ENCODE results near the gene CHRM2.

CHRM2 gene

DNA sequence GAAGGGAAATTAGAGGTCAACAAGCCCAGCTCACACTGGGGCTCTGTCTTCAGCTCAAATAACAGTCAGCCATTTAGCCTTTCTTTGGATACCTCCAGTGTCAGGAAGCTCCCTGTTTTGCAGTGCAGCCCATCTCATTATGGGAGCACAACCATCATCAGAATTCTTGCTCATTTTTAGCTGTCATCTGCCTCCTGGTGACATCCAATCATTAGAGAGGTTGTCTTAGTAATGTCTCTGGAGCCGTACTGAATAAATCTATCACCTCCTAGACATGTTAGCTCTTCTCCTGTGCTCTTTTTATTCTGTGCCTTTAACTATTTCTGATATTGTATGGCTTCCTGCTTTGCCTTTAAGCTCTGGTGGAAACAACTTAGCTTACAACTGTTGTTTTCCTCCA, 74.5 kb downstream of the CHRM2 start:
- Histone ChIP-seq H3K9ac (ENCODE audit: low read depth, low read length) (no peak overlapping the region), H3K27me3 (ENCODE audit: insufficient read depth, low read length, poor library complexity) (no peaks in the 10 kb centered on the region), H3K4me2 (ENCODE audit: insufficient read depth, low read length) (no peak overlapping the region), H3K4me1 (ENCODE audit: insufficient read depth, low read length) (no peaks in the 10 kb centered on the region), H3K79me2 (ENCODE audit: insufficient read depth, low read length) (no peaks in the 10 kb centered on the region), H3K27ac (ENCODE audit: low read length) (no peak overlapping the region), H4K20me1 (ENCODE audit: insufficient read depth, low read length) (no peaks in the 10 kb centered on the region), H3K9me3 (ENCODE audit: insufficient read depth, low read length, severe bottlenecking) (no peaks in the 10 kb centered on the region), H2AFZ (ENCODE audit: low read depth, low read length) (no peak overlapping the region), H3K36me3 (ENCODE audit: insufficient read depth, low read length) (no peaks in the 10 kb centered on the region), H3K4me3 (ENCODE audit: low read depth in 1 of 2, low read length in 2 of 2) (no peak overlapping the region)
- ATAC-seq (ENCODE audit: insufficient read depth, low read depth) (no peak), DNase-seq (no peak)
- no peak for TF ChIP-seq EZH2 (IDR thresholded peaks at IDR 0.05; ENCODE audit: borderline replicate concordance, low read depth, low read length, severe bottlenecking)
- TF ChIP-seq, protein P1, sequence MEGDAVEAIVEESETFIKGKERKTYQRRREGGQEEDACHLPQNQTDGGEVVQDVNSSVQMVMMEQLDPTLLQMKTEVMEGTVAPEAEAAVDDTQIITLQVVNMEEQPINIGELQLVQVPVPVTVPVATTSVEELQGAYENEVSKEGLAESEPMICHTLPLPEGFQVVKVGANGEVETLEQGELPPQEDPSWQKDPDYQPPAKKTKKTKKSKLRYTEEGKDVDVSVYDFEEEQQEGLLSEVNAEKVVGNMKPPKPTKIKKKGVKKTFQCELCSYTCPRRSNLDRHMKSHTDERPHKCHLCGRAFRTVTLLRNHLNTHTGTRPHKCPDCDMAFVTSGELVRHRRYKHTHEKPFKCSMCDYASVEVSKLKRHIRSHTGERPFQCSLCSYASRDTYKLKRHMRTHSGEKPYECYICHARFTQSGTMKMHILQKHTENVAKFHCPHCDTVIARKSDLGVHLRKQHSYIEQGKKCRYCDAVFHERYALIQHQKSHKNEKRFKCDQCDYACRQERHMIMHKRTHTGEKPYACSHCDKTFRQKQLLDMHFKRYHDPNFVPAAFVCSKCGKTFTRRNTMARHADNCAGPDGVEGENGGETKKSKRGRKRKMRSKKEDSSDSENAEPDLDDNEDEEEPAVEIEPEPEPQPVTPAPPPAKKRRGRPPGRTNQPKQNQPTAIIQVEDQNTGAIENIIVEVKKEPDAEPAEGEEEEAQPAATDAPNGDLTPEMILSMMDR (IDR thresholded peaks at IDR 0.05; ENCODE audit: borderline replicate concordance, extremely low read depth, low read length, poor library complexity, severe bottlenecking): no peak

DNA sequence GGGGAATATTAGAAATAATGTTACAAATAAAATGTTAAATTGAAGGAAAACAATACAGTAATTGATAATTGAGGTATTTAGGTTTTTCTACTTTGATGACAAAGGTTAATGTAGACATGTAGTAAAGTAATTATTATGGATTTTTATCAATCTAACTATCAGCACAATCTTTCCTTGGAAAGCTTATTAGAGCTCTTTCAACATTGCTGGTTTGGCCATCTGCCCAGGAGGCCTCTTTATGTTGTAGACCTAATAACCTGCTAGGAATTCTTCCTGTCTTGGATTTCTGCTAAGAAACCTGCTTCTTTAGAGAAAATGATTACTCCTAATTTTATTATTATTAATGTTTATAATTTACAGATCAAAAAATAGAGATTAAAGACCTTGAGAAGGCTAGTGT, 78.9 kb downstream of the CHRM2 start:
- no peak overlapping the region for H3K4me2 ChIP-seq (ENCODE audit: insufficient read depth, low read length)
- no peaks in the 10 kb centered on the region for H3K4me1 ChIP-seq (ENCODE audit: insufficient read depth, low read length)
- H3K4me3 ChIP-seq (ENCODE audit: low read depth in 1 of 2, low read length in 2 of 2): no peak overlapping the region
- ATAC-seq (ENCODE audit: insufficient read depth, low read depth) (no peak), DNase-seq (no peak)
- H3K9me3 ChIP-seq (ENCODE audit: insufficient read depth, low read length, severe bottlenecking): no peaks in the 10 kb centered on the region
- no peaks in the 10 kb centered on the region for H3K79me2 ChIP-seq (ENCODE audit: insufficient read depth, low read length)
- H2AFZ ChIP-seq (ENCODE audit: low read depth, low read length): no peak overlapping the region
- H3K9ac ChIP-seq (ENCODE audit: low read depth, low read length): no peak overlapping the region
- H3K27ac ChIP-seq (ENCODE audit: low read length): no peak overlapping the region
- no peaks in the 10 kb centered on the region for H3K36me3 ChIP-seq (ENCODE audit: insufficient read depth, low read length)
- no peaks in the 10 kb centered on the region for H3K27me3 ChIP-seq (ENCODE audit: insufficient read depth, low read length, poor library complexity)
- TF ChIP-seq, protein P1 (IDR thresholded peaks at IDR 0.05; ENCODE audit: borderline replicate concordance, extremely low read depth, low read length, poor library complexity, severe bottlenecking): no peak
- TF ChIP-seq EZH2 (IDR thresholded peaks at IDR 0.05; ENCODE audit: borderline replicate concordance, low read depth, low read length, severe bottlenecking): no peak
- no peaks in the 10 kb centered on the region for H4K20me1 ChIP-seq (ENCODE audit: insufficient read depth, low read length)

DNA sequence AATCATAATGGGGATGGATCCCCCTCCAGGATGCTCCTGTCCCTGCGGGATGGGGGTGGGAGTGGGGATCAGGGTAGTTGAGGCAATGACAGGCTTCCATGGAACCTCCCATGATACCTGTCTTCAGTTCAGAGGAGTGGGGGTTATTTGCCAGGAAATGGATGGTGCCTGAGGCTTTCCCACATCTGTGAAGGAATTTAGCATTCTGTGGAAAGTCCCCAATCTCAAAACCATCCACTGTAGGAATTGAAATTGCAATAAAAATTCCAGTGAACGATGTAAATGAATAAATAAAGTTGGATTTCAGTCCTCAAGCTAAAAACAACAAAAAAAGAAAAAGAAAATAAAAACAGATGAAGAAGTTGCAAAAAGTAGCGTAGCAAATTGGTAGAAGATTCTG, 81.9 kb downstream of the CHRM2 start:
- no peak overlapping the region for H3K4me3 ChIP-seq (ENCODE audit: low read depth in 1 of 2, low read length in 2 of 2)
- H3K4me2 ChIP-seq (ENCODE audit: insufficient read depth, low read length): no peak overlapping the region
- H3K79me2 ChIP-seq (ENCODE audit: insufficient read depth, low read length): no peaks in the 10 kb centered on the region
- H4K20me1 ChIP-seq (ENCODE audit: insufficient read depth, low read length): no peaks in the 10 kb centered on the region
- no peak overlapping the region for H2AFZ ChIP-seq (ENCODE audit: low read depth, low read length)
- ATAC-seq (ENCODE audit: insufficient read depth, low read depth) (no peak), DNase-seq (no peak)
- no peaks in the 10 kb centered on the region for H3K4me1 ChIP-seq (ENCODE audit: insufficient read depth, low read length)
- H3K9ac ChIP-seq (ENCODE audit: low read depth, low read length): no peak overlapping the region
- no peaks in the 10 kb centered on the region for H3K36me3 ChIP-seq (ENCODE audit: insufficient read depth, low read length)
- H3K27ac ChIP-seq (ENCODE audit: low read length): no peak overlapping the region
- H3K27me3 ChIP-seq (ENCODE audit: insufficient read depth, low read length, poor library complexity): no peaks in the 10 kb centered on the region
- no peaks in the 10 kb centered on the region for H3K9me3 ChIP-seq (ENCODE audit: insufficient read depth, low read length, severe bottlenecking)
- TF ChIP-seq, protein P1 (IDR thresholded peaks at IDR 0.05; ENCODE audit: borderline replicate concordance, extremely low read depth, low read length, poor library complexity, severe bottlenecking): no peak
- no peak for TF ChIP-seq EZH2 (IDR thresholded peaks at IDR 0.05; ENCODE audit: borderline replicate concordance, low read depth, low read length, severe bottlenecking)

GRCh38 chr7:136953386-136953785, 84.9 kb downstream of the CHRM2 start:
- no peak for TF ChIP-seq EZH2 (IDR thresholded peaks at IDR 0.05; ENCODE audit: borderline replicate concordance, low read depth, low read length, severe bottlenecking)
- TF ChIP-seq, protein P1 (IDR thresholded peaks at IDR 0.05; ENCODE audit: borderline replicate concordance, extremely low read depth, low read length, poor library complexity, severe bottlenecking): no peak
- H3K27me3 ChIP-seq (ENCODE audit: insufficient read depth, low read length, poor library complexity): no peaks in the 10 kb centered on the region
- no peak overlapping the region for H3K9ac ChIP-seq (ENCODE audit: low read depth, low read length)
- H3K4me3 ChIP-seq (ENCODE audit: low read depth in 1 of 2, low read length in 2 of 2): no peak overlapping the region
- H3K27ac ChIP-seq (ENCODE audit: low read length): no peak overlapping the region
- no peaks in the 10 kb centered on the region for H3K36me3 ChIP-seq (ENCODE audit: insufficient read depth, low read length)
- no peak overlapping the region for H3K4me2 ChIP-seq (ENCODE audit: insufficient read depth, low read length)
- no peak overlapping the region for H2AFZ ChIP-seq (ENCODE audit: low read depth, low read length)
- H3K79me2 ChIP-seq (ENCODE audit: insufficient read depth, low read length): no peaks in the 10 kb centered on the region
- H3K4me1 ChIP-seq (ENCODE audit: insufficient read depth, low read length): no peaks in the 10 kb centered on the region
- no peak for DNase-seq
- no peaks in the 10 kb centered on the region for H4K20me1 ChIP-seq (ENCODE audit: insufficient read depth, low read length)
- H3K9me3 ChIP-seq (ENCODE audit: insufficient read depth, low read length, severe bottlenecking): no peaks in the 10 kb centered on the region
- ATAC-seq (ENCODE audit: insufficient read depth, low read depth): no peak

Measured in DND-41 (cell line).